GM23338 (cell line): ENCODE results near the gene OR2A5. TPM values are rescaled to one million over a fixed set of nuclear protein-coding genes. Genes with fewer than 3 reads are reported as not detected.

Experiments
- ATAC-seq: fragments of 200-7000 bp; cut with Tn5 transposase; 3 replicates; pipeline ENCODE4 v1.9.1; 2020
- DNase-seq: peaks from one replicate; pipeline ENCODE4 v3.0.0-alpha.2; 2015; ENCODE audit warnings: low spot score
- H2AFZ ChIP-seq: fragments of 200-600 bp; sonication (generic); 2 replicates; pipeline ENCODE4 v1.8.0; 2016; ENCODE audit warnings: antibody characterized with exemption, mild to moderate bottlenecking, moderate library complexity
- H3F3A ChIP-seq: fragments of 200-600 bp; sonication (generic); replicated peaks from 2 replicates; pipeline ENCODE4 v1.8.0; 2017; ENCODE audit warnings: antibody characterized with exemption, mixed run types, low read depth
- H3K27ac ChIP-seq: fragments of 200-600 bp; sonication (generic); 2 replicates; pipeline ENCODE4 v1.6.1; 2016; ENCODE audit warnings: low read depth
- H3K27me3 ChIP-seq: fragments of 200-600 bp; sonication (generic); 2 replicates; pipeline ENCODE4 v1.8.0; 2016; ENCODE audit warnings: mild to moderate bottlenecking, mixed run types, moderate library complexity; ENCODE audit not compliant: insufficient read depth
- H3K36me3 ChIP-seq: fragments of 200-600 bp; sonication (generic); 2 replicates; pipeline ENCODE4 v1.8.0; 2016; ENCODE audit warnings: mild to moderate bottlenecking; ENCODE audit not compliant: insufficient read depth
- H3K4me1 ChIP-seq: fragments of 200-600 bp; sonication (generic); 2 replicates; pipeline ENCODE4 v1.8.0; 2016; ENCODE audit warnings: mild to moderate bottlenecking, moderate library complexity; ENCODE audit not compliant: insufficient read depth
- H3K4me2 ChIP-seq: fragments of 200-600 bp; sonication (generic); 2 replicates; pipeline ENCODE4 v1.7.1; 2017; ENCODE audit warnings: mixed run types
- H3K4me3 ChIP-seq: fragments of 200-600 bp; sonication (generic); 2 replicates; pipeline ENCODE4 v1.6.1; 2016; ENCODE audit warnings: mixed run types
- H3K79me2 ChIP-seq: fragments of 200-600 bp; sonication (generic); replicated peaks from 2 replicates; pipeline ENCODE4 v1.8.0; 2017; ENCODE audit warnings: mild to moderate bottlenecking; ENCODE audit not compliant: insufficient read depth
- H3K9me2 ChIP-seq: fragments of 200-600 bp; sonication (generic); 2 replicates; pipeline ENCODE4 v1.8.0; 2017; ENCODE audit not compliant: insufficient read depth
- H4K20me1 ChIP-seq: fragments of 200-600 bp; sonication (generic); replicated peaks from 2 replicates; pipeline ENCODE4 v1.8.0; 2017; ENCODE audit warnings: mild to moderate bottlenecking; ENCODE audit not compliant: insufficient read depth
- H3K27ac Mint-ChIP-seq: 2 replicates; pipeline ENCODE4 v1.8.0; 2020; ENCODE audit warnings: inconsistent platforms, mild to moderate bottlenecking, moderate library complexity, mixed read lengths
- H3K27me3 Mint-ChIP-seq: 3 replicates; pipeline ENCODE4 v1.8.0; 2022; ENCODE audit warnings: low read depth, mild to moderate bottlenecking, moderate library complexity, mixed read lengths, inconsistent platforms; ENCODE audit not compliant: insufficient read depth, poor library complexity
- H3K36me3 Mint-ChIP-seq: 3 replicates; pipeline ENCODE4 v1.8.0; 2021; ENCODE audit warnings: low read depth, mild to moderate bottlenecking, inconsistent platforms, moderate library complexity, mixed read lengths
- H3K4me1 Mint-ChIP-seq: 3 replicates; pipeline ENCODE4 v1.8.0; 2020; ENCODE audit warnings: mild to moderate bottlenecking, inconsistent platforms, mixed read lengths
- H3K4me3 Mint-ChIP-seq: 3 replicates; pipeline ENCODE4 v1.8.0; 2021; ENCODE audit warnings: moderate library complexity, mild to moderate bottlenecking, inconsistent platforms, mixed read lengths
- H3K9me3 Mint-ChIP-seq: 3 replicates; pipeline ENCODE4 v1.8.0; 2020; ENCODE audit warnings: moderate library complexity, mild to moderate bottlenecking, inconsistent platforms, mixed read lengths
- CREB1 ChIP-seq: fragments of 250-450 bp; sonication (Bioruptor Pico); IDR thresholded peaks from 2 replicates; pipeline ENCODE4 v1.5.0; 2020; ENCODE audit warnings: low read depth, mild to moderate bottlenecking, moderate library complexity
- EZH2 ChIP-seq: fragments of 200-600 bp; sonication (generic); IDR thresholded peaks from one replicate; pipeline ENCODE4 v1.8.0; 2017; ENCODE audit warnings: antibody characterized with exemption, mild to moderate bottlenecking, low read depth; ENCODE audit not compliant: unreplicated experiment
- EZH2phosphoT487 ChIP-seq: fragments of 200-600 bp; sonication (generic); IDR thresholded peaks from one replicate; pipeline ENCODE4 v1.8.1; 2018; ENCODE audit warnings: antibody characterized with exemption; ENCODE audit not compliant: unreplicated experiment
- JUNB ChIP-seq: IDR thresholded peaks from one replicate; pipeline ENCODE4 v1.6.1; 2016; ENCODE audit warnings: antibody characterized with exemption; ENCODE audit not compliant: unreplicated experiment
- NANOG ChIP-seq: IDR thresholded peaks from 2 replicates; pipeline ENCODE4 v1.6.1; 2016; ENCODE audit warnings: antibody characterized with exemption, borderline replicate concordance
- POLR2AphosphoS5 ChIP-seq: IDR thresholded peaks from 2 replicates; pipeline ENCODE4 v1.6.1; 2016; ENCODE audit warnings: antibody characterized with exemption, low read depth
- REST ChIP-seq: IDR thresholded peaks from one replicate; pipeline ENCODE4 v1.6.1; 2018; ENCODE audit warnings: antibody characterized with exemption; ENCODE audit not compliant: unreplicated experiment
- STAT1 ChIP-seq: IDR thresholded peaks from one replicate; pipeline ENCODE4 v1.6.1; 2016; ENCODE audit warnings: antibody characterized with exemption; ENCODE audit not compliant: unreplicated experiment
- ZNF114 ChIP-seq: fragments of 250-450 bp; sonication (Bioruptor Pico); IDR thresholded peaks from 2 replicates; pipeline ENCODE4 v1.5.0; 2020; ENCODE audit warnings: mild to moderate bottlenecking, moderate library complexity
- ZNF331 ChIP-seq: fragments of 250-450 bp; sonication (Bioruptor Pico); IDR thresholded peaks from 2 replicates; pipeline ENCODE4 v1.5.0; 2020; ENCODE audit warnings: low read depth, mild to moderate bottlenecking, moderate library complexity
- polyA plus RNA-seq: library from polyadenylated mRNA; unstranded; fragments of >200 nt; fragmentation: Nextera tagmentation; extraction: Ambion mirVana; gene quantifications from 2 replicates; pipeline ENCODE4 v1.2.1, GENCODE V29; 2016
- total RNA-seq: library from RNA; depleted of rRNA; stranded (reverse); fragments of >200 nt; shearing (Covaris generic); gene quantifications from 2 replicates; pipeline ENCODE4 v1.2.3, GENCODE V29; 2014
- TF ChIP-seq, protein P1 (sequence below): IDR thresholded peaks from 2 replicates; pipeline ENCODE4 v1.6.1; 2016; ENCODE audit warnings: antibody characterized with exemption
- TF ChIP-seq, protein P2 (sequence below): fragments of 250-450 bp; sonication (Bioruptor Pico); IDR thresholded peaks from 2 replicates; pipeline ENCODE4 v1.5.0; 2020; ENCODE audit warnings: mild to moderate bottlenecking, moderate library complexity
- TF ChIP-seq, protein P3 (sequence below), 2 experiments: fragments of 200-600 bp in 1 of 2; sonication (generic) in 1 of 2; conservative IDR thresholded peaks; 2 replicates each; pipeline versions ENCODE4 v1.5.1 to v1.6.1; 2016 to 2017; ENCODE audit warnings: antibody characterized with exemption in 2 of 2, low read depth in 2 of 2, mild to moderate bottlenecking in 2 of 2, moderate library complexity in 1 of 2

OR2A5 gene
- total and polyA plus RNA-seq, 2 experiments from 2014 or later: not detected

- H3K4me1 ChIP-seq: peaks cover 5% of the 10 kb centered on the region; the same call in 1 of the 2 replicates
- no peak overlapping the region for H3K27ac ChIP-seq
- no peaks in the 10 kb centered on the region for H3K79me2 ChIP-seq
- H2AFZ ChIP-seq: no peak overlapping the region
- no peak for ATAC-seq
- Mint-ChIP-seq H3K4me3 (no peak overlapping the region), H3K4me1 (peaks cover 6% of the 10 kb centered on the region), H3K27ac (no peak overlapping the region), H3K9me3 (no peaks in the 10 kb centered on the region), H3K27me3 (peaks cover 3% of the 10 kb centered on the region), H3K36me3 (no peaks in the 10 kb centered on the region)
- DNase-seq: no peak
- TF ChIP-seq EZH2 (no peak), CREB1 (CRISPR knock-in tag) (no peak), EZH2phosphoT487 (no peak), POLR2AphosphoS5 (no peak), REST (no peak), ZNF331 (no peak), ZNF114 (no peak), JUNB (no peak), NANOG (no peak), STAT1 (no peak)
- TF ChIP-seq, protein P1, sequence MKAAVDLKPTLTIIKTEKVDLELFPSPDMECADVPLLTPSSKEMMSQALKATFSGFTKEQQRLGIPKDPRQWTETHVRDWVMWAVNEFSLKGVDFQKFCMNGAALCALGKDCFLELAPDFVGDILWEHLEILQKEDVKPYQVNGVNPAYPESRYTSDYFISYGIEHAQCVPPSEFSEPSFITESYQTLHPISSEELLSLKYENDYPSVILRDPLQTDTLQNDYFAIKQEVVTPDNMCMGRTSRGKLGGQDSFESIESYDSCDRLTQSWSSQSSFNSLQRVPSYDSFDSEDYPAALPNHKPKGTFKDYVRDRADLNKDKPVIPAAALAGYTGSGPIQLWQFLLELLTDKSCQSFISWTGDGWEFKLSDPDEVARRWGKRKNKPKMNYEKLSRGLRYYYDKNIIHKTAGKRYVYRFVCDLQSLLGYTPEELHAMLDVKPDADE: no peak
- TF ChIP-seq, protein P2, sequence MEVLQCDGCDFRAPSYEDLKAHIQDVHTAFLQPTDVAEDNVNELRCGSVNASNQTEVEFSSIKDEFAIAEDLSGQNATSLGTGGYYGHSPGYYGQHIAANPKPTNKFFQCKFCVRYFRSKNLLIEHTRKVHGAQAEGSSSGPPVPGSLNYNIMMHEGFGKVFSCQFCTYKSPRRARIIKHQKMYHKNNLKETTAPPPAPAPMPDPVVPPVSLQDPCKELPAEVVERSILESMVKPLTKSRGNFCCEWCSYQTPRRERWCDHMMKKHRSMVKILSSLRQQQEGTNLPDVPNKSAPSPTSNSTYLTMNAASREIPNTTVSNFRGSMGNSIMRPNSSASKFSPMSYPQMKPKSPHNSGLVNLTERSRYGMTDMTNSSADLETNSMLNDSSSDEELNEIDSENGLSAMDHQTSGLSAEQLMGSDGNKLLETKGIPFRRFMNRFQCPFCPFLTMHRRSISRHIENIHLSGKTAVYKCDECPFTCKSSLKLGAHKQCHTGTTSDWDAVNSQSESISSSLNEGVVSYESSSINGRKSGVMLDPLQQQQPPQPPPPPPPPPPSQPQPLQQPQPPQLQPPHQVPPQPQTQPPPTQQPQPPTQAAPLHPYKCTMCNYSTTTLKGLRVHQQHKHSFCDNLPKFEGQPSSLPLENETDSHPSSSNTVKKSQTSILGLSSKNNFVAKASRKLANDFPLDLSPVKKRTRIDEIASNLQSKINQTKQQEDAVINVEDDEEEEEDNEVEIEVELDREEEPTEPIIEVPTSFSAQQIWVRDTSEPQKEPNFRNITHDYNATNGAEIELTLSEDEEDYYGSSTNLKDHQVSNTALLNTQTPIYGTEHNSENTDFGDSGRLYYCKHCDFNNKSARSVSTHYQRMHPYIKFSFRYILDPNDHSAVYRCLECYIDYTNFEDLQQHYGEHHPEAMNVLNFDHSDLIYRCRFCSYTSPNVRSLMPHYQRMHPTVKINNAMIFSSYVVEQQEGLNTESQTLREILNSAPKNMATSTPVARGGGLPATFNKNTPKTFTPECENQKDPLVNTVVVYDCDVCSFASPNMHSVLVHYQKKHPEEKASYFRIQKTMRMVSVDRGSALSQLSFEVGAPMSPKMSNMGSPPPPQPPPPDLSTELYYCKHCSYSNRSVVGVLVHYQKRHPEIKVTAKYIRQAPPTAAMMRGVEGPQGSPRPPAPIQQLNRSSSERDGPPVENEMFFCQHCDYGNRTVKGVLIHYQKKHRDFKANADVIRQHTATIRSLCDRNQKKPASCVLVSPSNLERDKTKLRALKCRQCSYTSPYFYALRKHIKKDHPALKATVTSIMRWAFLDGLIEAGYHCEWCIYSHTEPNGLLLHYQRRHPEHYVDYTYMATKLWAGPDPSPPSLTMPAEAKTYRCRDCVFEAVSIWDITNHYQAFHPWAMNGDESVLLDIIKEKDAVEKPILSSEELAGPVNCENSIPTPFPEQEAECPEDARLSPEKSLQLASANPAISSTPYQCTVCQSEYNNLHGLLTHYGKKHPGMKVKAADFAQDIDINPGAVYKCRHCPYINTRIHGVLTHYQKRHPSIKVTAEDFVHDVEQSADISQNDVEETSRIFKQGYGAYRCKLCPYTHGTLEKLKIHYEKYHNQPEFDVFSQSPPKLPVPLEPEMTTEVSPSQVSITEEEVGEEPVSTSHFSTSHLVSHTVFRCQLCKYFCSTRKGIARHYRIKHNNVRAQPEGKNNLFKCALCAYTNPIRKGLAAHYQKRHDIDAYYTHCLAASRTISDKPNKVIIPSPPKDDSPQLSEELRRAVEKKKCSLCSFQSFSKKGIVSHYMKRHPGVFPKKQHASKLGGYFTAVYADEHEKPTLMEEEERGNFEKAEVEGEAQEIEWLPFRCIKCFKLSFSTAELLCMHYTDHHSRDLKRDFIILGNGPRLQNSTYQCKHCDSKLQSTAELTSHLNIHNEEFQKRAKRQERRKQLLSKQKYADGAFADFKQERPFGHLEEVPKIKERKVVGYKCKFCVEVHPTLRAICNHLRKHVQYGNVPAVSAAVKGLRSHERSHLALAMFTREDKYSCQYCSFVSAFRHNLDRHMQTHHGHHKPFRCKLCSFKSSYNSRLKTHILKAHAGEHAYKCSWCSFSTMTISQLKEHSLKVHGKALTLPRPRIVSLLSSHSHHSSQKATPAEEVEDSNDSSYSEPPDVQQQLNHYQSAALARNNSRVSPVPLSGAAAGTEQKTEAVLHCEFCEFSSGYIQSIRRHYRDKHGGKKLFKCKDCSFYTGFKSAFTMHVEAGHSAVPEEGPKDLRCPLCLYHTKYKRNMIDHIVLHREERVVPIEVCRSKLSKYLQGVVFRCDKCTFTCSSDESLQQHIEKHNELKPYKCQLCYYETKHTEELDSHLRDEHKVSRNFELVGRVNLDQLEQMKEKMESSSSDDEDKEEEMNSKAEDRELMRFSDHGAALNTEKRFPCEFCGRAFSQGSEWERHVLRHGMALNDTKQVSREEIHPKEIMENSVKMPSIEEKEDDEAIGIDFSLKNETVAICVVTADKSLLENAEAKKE: no peak
- TF ChIP-seq, protein P3, sequence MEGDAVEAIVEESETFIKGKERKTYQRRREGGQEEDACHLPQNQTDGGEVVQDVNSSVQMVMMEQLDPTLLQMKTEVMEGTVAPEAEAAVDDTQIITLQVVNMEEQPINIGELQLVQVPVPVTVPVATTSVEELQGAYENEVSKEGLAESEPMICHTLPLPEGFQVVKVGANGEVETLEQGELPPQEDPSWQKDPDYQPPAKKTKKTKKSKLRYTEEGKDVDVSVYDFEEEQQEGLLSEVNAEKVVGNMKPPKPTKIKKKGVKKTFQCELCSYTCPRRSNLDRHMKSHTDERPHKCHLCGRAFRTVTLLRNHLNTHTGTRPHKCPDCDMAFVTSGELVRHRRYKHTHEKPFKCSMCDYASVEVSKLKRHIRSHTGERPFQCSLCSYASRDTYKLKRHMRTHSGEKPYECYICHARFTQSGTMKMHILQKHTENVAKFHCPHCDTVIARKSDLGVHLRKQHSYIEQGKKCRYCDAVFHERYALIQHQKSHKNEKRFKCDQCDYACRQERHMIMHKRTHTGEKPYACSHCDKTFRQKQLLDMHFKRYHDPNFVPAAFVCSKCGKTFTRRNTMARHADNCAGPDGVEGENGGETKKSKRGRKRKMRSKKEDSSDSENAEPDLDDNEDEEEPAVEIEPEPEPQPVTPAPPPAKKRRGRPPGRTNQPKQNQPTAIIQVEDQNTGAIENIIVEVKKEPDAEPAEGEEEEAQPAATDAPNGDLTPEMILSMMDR (conservative IDR thresholded peaks at IDR 0.05; ENCODE audit: low read depth in 2 of 2): no peak
- no peaks in the 10 kb centered on the region for H3K36me3 ChIP-seq
- H3K9me2 ChIP-seq: peaks cover 7% of the 10 kb centered on the region; the same call in 1 of the 2 replicates
- no peak overlapping the region for H3K4me3 ChIP-seq
- no peaks in the 10 kb centered on the region for H3F3A ChIP-seq
- no peak overlapping the region for H3K4me2 ChIP-seq
- no peaks in the 10 kb centered on the region for H3K27me3 ChIP-seq
- no peaks in the 10 kb centered on the region for H4K20me1 ChIP-seq
These were observed 28.4 kb upstream of the OR2A5 start for GRCh38 chr7:144020340-144020739.
